GM21737 (cell line): ENCODE measurements around the gene ATP2A1.
"Not testable (repeated sequence)": the region's sequence is repeated elsewhere in the genome, so short reads cannot be mapped to it uniquely, and the experiment has no call there.

Source experiments
- ATAC-seq: cut with Tn5 transposase; IDR thresholded peaks from one replicate; pipeline ENCODE4 v1.9.1; 2021; ENCODE audit warnings: mild to moderate bottlenecking, moderate library complexity; ENCODE audit not compliant: unreplicated experiment

The ATP2A1 gene

GRCh38 chr16:28858421-28858820 lies 19.9 kb upstream of the ATP2A1 start:
- no peak for ATAC-seq

- ATAC-seq: no peak
Observed at GRCh38 chr16:28859326-28859725, 19.0 kb upstream of the ATP2A1 start.

GRCh38 chr16:28863929-28864793 lies 14.1 kb upstream of the ATP2A1 start:
- peak; percentile 4 for ATAC-seq

GRCh38 chr16:28865001-28865688 lies 13.1 kb upstream of the ATP2A1 start:
- no peak for ATAC-seq

GRCh38 chr16:28865722-28866453 lies 12.4 kb upstream of the ATP2A1 start:
- ATAC-seq: no peak

GRCh38 chr16:28866454-28866804 lies 11.9 kb upstream of the ATP2A1 start:
- ATAC-seq: no peak

GRCh38 chr16:28867241-28867640 lies 11.0 kb upstream of the ATP2A1 start:
- no peak for ATAC-seq

- not testable (repeated sequence) for ATAC-seq
Observed at GRCh38 chr16:28867646-28868045, 10.6 kb upstream of the ATP2A1 start.

- ATAC-seq: no peak
Observed at GRCh38 chr16:28869201-28869600, 9.1 kb upstream of the ATP2A1 start.

GRCh38 chr16:28872952-28873351 lies 5.3 kb upstream of the ATP2A1 start:
- no peak for ATAC-seq

- ATAC-seq: no peak
Observed at GRCh38 chr16:28873543-28874201, 4.6 kb upstream of the ATP2A1 start.

GRCh38 chr16:28874406-28874805 lies 3.9 kb upstream of the ATP2A1 start:
- ATAC-seq: no peak

- ATAC-seq: no peak
Observed at GRCh38 chr16:28875134-28876018, 2.9 kb upstream of the ATP2A1 start.

- ATAC-seq: no peak
Observed at GRCh38 chr16:28876019-28876659, 2.1 kb upstream of the ATP2A1 start.

- no peak for ATAC-seq
Observed at GRCh38 chr16:28876973-28877654, 1.2 kb upstream of the ATP2A1 start.

GRCh38 chr16:28877655-28878000 lies 660 bp upstream of the ATP2A1 start:
- ATAC-seq: no peak

- peak; percentile 14 for ATAC-seq
Observed at GRCh38 chr16:28879261-28879840, 1.1 kb downstream of the ATP2A1 start.

- ATAC-seq: peak; percentile 66
Observed at GRCh38 chr16:28879841-28880588, 1.7 kb downstream of the ATP2A1 start.
